Measurements from ENCODE around the gene BABAM1.

- no peak for TF ChIP-seq CTCF (IDR thresholded peaks at IDR 0.05)
- TF ChIP-seq EP300 (IDR thresholded peaks at IDR 0.05): no peak
- no peak for TF ChIP-seq POLR2A (IDR thresholded peaks at IDR 0.05)
- no peak for TF ChIP-seq POLR2AphosphoS5 (IDR thresholded peaks at IDR 0.05)
These were observed 11.1 kb upstream of the BABAM1 start for GRCh38 chr19:17256130-17256529.

Measured in upper lobe of left lung (tissue), 4 donors.